HG02870 (cell line): ENCODE data around the gene WDR88.
A peak's percentile ranks its signal among the peaks of the same experiment; 100 is the strongest.
"Not testable (repeated sequence)": the region's sequence is repeated elsewhere in the genome, so short reads cannot be mapped to it uniquely, and the experiment has no call there.

Source experiments
- ATAC-seq: cut with Tn5 transposase; IDR thresholded peaks from one replicate; pipeline ENCODE4 v1.9.1; 2021; ENCODE audit warnings: mild to moderate bottlenecking, moderate library complexity; ENCODE audit not compliant: unreplicated experiment

Gene WDR88

GRCh38 chr19:33126712-33127111 lies 5.2 kb upstream of the WDR88 start:
- ATAC-seq = not testable (repeated sequence)

GRCh38 chr19:33129901-33130300 lies 2.0 kb upstream of the WDR88 start:
- ATAC-seq = no peak

- ATAC-seq = no peak
Observed at GRCh38 chr19:33130433-33130832, 1.5 kb upstream of the WDR88 start.

GRCh38 chr19:33132425-33132824 lies 511 bp downstream of the WDR88 start:
- no peak for ATAC-seq

GRCh38 chr19:33133438-33134031 lies 1.6 kb downstream of the WDR88 start:
- ATAC-seq = no peak

- no peak for ATAC-seq
Observed at GRCh38 chr19:33134571-33135041, 2.7 kb downstream of the WDR88 start.

GRCh38 chr19:33139165-33139564 lies 7.3 kb downstream of the WDR88 start:
- no peak for ATAC-seq

GRCh38 chr19:33143897-33144405 lies 12.0 kb downstream of the WDR88 start:
- ATAC-seq = peak; percentile 71

GRCh38 chr19:33146209-33146608 lies 14.3 kb downstream of the WDR88 start:
- ATAC-seq = no peak

- no peak for ATAC-seq
Observed at GRCh38 chr19:33147538-33147937, 15.6 kb downstream of the WDR88 start.

- no peak for ATAC-seq
Observed at GRCh38 chr19:33150852-33151518, 19.1 kb downstream of the WDR88 start.

- no peak for ATAC-seq
Observed at GRCh38 chr19:33152176-33152575, 20.3 kb downstream of the WDR88 start.

- not testable (repeated sequence) for ATAC-seq
Observed at GRCh38 chr19:33152625-33153024, 20.7 kb downstream of the WDR88 start.

- not testable (repeated sequence) for ATAC-seq
Observed at GRCh38 chr19:33154313-33154712, 22.4 kb downstream of the WDR88 start.

GRCh38 chr19:33156334-33156733 lies 24.4 kb downstream of the WDR88 start:
- no peak for ATAC-seq

- ATAC-seq = no peak
Observed at GRCh38 chr19:33157906-33158305, 26.0 kb downstream of the WDR88 start.

- ATAC-seq = no peak
Observed at GRCh38 chr19:33158365-33158764, 26.5 kb downstream of the WDR88 start.

- no peak for ATAC-seq
Observed at GRCh38 chr19:33159149-33159548, 27.2 kb downstream of the WDR88 start.

- ATAC-seq = no peak
Observed at GRCh38 chr19:33159893-33160292, 28.0 kb downstream of the WDR88 start.

- ATAC-seq = no peak
Observed at GRCh38 chr19:33161201-33161600, 29.3 kb downstream of the WDR88 start.

GRCh38 chr19:33163481-33163880 lies 31.6 kb downstream of the WDR88 start:
- ATAC-seq = no peak

GRCh38 chr19:33166037-33166436 lies 34.1 kb downstream of the WDR88 start:
- ATAC-seq = not testable (repeated sequence)
